ENCODE measurements around the gene KCNQ1.

KCNQ1 gene

DNA sequence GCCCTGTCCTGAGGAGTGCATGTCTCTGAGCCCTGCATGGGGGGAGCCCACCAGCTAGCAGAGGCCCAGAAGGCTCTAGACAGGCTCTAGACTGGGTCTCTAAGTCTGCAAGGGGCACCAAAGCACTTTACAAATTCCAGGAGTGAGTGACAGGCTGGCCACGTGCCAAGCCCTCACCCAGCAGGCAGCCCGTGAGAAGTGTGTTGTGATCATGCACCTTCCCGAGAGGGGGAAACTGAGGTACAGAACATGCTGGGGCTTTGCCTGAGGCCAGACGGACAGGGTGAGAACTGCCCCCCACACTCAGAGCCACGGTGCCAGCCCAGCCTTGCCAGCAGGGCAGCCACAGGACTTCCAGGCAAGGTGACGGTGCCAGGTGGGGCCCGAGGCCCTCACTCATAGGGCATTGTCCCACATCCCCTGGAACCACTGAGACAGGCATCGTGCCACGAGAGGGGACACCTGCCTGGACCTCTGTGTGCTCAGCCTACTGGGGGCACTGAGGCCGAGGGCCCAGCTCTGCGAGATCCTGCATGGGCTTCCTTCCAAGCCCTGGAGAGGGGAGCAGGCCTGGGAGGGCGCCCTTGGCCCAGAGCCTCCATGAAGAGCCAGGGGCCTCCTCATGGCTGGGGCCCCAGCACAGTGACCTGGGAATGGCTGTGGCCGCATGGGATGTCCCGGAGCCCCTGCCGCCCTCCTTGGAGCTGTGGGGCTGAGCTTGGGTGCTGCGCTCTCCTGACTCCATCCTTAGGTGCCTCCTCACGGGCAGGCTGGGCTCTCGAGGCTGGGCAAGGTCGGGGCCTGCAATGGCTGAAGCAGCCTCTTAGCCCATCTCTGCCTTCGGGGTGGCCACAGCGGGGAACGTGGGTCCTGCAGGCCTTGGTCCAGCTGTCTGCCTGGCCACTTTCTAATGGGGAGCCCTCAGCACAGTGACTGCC lies 133.5 kb downstream of the KCNQ1 start:
- no peak for DNase-seq (ENCODE audit: low read depth in 2 of 2)

DNA sequence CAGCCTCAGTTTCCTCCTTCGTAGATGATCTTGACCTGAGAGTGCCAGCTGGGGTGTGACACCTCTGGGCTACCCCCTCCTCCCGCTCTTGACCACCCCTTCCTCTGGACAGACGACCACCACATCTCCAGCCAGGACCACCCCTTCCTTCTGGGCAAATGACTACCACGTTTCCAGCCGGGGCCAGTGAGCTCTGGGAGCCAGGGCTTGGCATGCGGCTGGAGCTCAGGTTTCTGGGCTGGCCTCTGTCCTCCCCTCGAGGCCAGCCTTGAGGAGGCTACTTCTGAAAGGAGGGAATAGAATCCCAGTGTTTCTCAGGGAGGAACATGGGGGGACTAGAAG lies 134.1 kb downstream of the KCNQ1 start:
- DNase-seq (ENCODE audit: low read depth in 2 of 2): no peak

DNA sequence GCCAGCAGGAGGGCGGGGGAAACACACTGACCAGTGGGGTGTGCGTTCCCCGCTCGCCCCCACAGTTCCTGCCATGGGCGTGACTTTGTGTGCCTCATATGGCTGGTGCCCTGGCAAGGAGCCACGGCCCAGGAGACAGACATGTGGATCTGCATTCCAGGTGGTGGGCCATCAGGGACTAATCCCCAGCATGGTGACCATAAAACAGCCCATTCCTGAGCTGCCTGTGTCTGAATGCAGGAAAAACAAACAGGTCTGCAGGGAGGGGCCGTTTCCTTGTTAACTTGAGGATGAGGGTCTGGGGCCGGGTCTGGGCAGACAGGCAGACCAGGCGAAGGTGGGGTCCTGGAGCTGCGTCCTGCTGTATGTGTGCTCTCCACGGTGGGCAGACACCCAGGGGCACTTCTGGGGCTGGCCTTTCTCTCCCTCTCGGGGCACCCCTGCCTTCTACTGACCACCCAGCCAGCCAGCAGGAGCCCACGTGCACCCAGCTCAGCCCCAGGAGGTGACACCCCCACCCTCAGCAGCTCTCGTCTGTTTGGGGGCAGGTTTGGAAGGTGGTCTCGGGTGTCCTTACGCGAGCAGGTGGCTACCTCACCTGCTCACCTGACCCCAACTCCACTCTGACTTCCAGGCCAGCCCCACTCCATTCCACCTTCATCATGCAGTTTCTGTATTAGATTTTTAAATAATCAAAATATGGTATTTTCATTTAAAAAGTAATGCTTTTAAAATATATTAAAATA lies 134.7 kb downstream of the KCNQ1 start:
- no peak for DNase-seq (ENCODE audit: low read depth in 2 of 2)

DNA sequence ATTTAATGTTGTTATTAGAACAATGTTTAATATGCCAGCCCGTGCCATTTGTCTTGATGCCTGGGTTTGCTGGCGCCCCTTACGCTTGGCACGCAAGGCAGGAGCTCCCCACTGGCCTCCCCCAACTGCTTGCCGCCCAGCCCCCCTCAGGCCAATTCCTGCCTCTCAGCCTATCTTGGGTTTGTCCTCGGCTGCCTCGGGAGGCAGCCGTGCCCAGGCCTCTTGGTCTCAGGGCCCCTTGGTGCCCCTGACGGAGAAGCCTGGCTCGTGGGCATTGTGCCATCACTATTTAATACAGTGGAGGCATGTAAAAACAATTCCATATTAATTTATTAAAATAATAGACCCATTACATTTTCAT lies 135.2 kb downstream of the KCNQ1 start:
- DNase-seq (ENCODE audit: low read depth in 2 of 2): no peak

DNA sequence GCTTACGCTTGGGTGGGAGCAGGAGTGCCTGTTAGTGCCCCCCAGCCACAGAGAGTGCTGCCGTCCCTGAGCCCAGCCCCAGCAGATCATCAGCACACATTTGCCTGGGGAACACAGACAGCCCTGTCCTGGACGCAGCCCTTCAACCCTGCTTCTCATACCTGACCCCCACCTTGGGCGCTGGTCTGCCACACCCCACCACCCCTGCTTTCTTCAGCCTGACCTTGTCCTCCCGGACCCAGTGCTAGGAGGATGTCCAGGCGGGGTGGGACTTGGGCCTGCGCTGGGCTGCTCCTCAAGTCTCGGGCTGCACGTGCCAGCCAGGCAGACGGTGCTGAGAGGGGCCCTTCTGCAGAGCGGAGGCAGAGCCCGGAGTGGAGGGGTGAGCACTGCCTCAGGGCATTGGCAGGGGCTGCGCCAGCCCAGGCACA lies 135.8 kb downstream of the KCNQ1 start:
- DNase-seq (ENCODE audit: low read depth in 2 of 2): no peak

DNA sequence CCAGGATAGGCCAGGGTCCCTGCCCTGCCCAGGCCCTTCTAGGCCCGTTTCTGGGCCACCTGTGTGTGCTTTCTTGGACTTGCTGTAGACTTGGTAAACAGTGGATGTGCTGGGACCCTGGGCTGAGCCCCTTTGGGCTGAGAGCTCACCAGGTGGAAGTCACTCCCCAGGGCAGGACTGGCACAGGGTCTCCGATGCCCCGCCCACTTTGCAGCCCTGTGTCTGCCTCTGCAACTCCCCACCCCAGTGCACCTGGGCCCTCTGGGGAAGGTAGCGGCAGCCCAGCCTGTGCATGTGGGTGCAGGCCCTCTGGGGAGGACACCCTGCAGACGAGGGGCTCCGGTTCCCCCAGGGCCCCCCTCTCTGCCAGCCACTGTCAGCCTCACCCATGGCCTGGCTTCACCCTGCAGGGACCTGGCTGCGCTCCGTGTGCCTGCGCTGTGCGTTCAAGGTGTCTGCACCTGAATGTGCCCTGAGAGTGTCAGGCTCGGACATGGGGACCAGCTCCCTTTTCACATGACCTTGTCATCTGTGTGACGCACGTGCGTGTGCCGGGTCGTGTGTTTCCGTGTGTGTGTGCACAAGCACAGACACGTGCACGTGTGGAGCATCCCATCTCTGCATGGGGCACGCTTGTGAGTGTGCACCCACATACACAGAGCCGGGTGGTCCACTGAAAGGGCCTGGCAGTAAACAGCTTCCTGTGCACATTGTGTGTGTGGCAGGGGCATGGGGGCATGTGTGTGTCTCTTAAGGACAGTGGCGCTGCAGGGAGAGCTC lies 136.5 kb downstream of the KCNQ1 start:
- DNase-seq (ENCODE audit: low read depth in 2 of 2): no peak

DNA sequence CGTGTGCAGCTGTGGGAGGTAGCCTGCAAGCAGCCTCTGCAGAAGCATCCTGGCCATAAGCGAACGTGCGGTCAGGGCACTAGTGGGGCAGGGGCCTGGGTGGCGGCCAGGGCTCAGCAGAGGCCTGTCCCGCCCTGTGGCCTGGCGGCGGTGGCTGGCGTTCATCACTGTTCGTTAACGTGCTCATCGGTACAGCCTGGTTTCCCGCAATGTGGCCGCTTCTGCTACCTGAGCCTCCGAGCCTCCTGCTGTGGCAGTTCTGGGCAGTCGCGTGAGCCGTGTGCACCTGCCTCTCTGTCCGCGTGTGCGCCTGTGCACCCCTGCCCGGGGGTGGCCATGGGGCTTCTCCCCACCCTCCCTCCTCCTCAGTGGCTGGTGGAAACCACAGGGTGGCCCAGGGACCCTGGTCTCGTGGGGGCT lies 137.1 kb downstream of the KCNQ1 start:
- no peak for DNase-seq (ENCODE audit: low read depth in 2 of 2)

DNA sequence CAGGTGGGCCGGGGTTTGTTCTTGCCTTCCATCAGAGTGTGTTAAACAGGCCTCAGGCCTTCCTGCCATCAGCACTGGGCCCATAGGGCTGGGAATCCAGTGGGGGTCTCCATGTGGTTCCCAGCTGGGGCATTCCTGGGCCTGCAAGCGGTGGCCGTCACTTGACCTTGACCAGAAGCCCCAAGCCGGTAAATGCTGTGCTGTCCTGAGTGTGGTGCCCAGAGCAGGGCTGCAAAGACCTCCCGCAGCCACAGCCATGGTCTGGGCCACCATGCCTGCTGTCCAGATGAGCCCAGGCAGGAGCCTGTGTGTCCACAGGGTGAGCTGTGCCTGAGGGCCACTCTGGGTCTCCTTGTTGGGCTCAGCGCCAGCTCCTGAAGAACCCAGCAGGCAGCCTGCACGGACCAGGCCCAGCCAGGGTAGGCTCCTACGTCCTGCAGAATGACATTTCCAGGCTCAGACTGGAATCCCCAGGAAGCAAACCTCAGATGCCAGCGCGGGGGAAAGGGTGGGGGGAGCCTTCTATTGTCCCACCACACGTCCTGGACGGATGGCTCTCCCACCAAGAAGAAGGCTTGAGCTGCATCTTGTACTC lies 137.6 kb downstream of the KCNQ1 start:
- DNase-seq (ENCODE audit: low read depth in 2 of 2): no peak

DNA sequence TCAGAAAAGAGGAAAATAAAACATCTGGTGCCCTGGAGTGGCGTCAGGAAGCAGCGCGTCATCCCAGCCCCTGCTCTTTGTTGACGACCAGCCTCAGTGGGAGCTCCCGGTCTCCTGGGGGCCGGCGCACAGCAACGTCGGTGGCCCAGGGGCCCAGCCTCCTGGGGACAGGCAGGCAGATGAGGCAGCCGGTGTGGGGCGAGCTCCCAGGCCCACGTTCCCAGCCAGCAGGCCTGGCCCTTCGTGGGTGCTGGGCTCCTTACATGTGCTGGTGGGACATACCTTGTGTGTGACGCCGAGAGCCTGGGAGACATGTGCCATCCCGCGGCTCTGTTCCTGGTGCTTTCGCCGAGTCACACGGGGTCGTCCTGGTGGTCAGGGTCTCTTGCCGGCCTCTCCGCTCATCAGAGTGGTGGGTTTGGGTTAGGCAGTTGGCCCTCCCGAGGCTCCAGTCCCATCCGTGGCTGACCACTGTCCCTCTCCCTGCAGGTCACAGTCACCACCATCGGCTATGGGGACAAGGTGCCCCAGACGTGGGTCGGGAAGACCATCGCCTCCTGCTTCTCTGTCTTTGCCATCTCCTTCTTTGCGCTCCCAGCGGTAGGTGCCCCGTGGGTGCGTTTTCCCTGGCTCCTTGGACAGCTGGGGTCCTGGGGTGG lies 138.3 kb downstream of the KCNQ1 start:
- no peak for DNase-seq (ENCODE audit: low read depth in 2 of 2)

DNA sequence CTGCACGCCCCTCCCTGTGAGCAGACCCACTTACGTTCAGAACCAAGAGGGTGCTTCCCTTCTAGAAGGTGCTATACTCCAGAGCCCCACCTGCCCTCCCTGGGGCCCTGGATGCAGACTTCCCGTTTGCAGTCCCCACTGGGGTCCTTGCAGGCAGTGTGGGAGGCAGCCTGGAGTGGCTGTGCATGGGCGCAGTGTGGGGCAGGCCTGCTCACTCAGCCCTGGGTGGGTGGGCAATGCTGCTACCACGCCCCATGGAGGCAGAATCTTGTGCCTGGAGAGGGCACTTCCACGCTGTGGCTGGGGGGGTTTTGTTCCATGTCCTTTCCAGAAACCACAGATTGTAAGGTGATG lies 138.8 kb downstream of the KCNQ1 start:
- DNase-seq (ENCODE audit: low read depth in 2 of 2): no peak

DNA sequence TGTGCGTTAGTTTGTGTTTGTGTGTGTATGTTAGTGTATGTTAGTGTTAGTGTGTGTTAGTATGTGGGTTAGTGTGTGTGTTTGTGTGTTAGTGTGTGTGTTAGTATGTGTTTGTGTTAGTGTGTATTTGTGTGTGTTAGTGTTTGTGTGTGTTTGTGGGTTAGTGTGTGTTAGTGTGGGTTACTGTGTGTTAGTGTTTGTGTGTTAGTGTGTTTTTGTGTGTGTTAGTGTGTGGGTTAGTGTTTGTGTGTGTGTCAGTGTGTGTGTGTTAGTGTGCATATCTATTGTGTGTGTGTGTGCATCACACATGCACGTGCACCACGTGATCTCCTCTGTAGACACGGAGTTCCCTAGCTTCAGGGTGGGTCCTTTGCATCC lies 139.6 kb downstream of the KCNQ1 start:
- DNase-seq (ENCODE audit: low read depth in 2 of 2): no peak

DNA sequence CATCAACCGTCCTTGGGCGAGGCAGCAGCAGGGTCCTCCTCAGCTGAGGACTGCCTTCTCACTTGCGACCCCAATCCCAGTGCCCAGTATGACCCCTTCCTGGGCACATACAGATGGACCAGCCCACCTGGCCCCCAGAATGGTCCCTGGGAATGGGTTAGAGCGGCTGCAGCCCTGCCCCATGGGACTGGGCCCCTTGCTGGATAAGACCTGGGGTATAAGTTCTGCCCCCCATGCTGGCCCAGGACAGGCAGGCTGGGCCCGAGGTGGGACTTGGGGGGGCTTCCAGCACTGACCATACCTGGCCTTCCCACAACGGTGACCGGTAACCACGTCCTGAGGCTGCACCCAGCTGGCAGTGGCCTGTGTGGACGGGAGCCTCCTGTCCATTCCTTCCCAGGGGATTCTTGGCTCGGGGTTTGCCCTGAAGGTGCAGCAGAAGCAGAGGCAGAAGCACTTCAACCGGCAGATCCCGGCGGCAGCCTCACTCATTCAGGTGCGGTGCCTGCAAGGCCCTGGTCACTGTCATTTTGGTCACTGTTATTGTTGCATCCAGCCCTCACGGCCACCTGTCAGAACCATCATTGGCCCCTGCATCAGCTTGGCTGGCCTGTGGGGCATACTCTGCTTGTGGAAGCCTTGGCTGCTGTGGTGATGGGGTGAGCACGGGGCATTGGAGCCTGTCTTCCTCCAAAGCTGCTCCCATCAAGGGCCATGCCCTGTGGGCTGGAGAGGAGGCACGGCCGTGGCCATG lies 140.2 kb downstream of the KCNQ1 start:
- no peak for DNase-seq (ENCODE audit: low read depth in 2 of 2)

DNA sequence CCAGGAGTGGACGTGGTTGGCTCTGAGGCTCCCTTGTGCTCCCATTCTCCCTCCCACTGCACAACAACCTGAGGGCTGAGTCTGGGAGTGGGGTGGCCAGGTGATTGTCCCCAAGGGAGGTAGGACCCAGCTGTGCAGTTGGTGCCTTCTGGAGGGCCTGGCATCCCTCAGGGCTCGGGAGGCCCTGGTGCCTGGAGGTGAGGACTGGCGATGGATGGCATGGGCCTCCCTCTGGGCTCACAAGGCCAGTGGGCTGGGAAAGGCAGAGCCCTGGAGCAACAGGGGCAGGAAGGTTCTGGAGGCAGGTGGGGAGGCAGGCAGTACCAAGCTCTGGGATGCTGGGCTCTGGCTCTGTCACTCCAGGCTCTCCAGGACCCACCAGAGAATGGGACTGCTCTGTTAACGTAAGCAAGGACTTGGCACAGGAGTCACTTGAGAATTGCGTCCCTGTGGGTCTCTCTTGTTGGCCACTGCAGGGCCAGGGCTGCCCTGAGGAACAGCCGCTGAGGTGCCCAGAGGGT lies 140.8 kb downstream of the KCNQ1 start:
- DNase-seq (ENCODE audit: low read depth in 2 of 2): no peak

DNA sequence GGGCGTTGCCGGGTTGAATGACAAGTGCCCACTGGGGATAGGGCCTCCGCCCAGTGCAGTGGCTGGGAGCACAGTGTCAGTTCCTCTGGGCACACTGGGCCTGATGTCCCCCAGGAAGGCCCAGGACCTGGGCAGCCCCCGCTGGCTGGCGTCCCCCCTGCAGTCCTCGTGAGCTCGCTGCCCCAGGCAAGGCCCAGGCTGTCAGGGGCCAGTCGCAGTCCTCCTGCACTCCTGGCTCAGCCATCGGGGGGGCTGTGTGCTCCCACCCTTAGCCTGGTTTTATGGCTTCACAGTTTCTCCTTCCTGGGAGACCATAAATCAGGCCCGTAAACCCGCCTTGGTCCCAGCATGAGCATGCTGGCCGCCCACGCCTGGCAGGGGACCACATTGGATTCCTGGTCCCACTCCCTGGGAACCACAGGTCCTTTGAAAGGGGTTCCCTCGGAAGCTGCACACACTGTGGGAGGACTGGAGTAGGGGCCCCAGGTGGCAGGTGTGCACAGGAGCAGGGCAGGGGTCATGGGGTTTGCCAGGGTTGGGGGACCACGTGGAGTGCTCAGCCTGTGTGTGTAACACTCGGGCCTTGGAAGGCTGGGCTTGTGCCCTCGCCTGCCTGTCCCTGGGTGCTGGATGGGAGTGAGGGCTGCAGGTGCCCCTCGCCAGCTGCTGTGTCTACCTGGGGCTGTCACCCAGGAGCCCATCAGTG lies 141.4 kb downstream of the KCNQ1 start:
- DNase-seq (ENCODE audit: low read depth in 2 of 2): no peak

DNA sequence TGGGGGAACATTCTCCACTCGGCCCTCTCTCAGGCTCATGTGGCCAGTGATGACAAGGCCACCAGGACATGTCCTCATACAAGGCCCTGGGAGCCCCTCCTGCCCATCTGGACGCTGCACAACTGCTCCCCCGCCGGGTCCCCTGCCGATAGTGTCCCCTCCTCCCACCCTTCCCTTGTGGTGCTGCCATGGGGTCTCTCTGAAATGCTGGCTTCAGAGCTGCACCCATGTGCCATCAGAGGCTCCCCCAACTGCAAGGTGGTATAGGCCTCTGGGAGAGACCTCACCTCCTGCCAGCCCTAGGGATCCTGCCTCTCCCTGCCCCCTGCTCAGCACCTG lies 142.0 kb downstream of the KCNQ1 start:
- DNase-seq (ENCODE audit: low read depth in 2 of 2): no peak

DNA sequence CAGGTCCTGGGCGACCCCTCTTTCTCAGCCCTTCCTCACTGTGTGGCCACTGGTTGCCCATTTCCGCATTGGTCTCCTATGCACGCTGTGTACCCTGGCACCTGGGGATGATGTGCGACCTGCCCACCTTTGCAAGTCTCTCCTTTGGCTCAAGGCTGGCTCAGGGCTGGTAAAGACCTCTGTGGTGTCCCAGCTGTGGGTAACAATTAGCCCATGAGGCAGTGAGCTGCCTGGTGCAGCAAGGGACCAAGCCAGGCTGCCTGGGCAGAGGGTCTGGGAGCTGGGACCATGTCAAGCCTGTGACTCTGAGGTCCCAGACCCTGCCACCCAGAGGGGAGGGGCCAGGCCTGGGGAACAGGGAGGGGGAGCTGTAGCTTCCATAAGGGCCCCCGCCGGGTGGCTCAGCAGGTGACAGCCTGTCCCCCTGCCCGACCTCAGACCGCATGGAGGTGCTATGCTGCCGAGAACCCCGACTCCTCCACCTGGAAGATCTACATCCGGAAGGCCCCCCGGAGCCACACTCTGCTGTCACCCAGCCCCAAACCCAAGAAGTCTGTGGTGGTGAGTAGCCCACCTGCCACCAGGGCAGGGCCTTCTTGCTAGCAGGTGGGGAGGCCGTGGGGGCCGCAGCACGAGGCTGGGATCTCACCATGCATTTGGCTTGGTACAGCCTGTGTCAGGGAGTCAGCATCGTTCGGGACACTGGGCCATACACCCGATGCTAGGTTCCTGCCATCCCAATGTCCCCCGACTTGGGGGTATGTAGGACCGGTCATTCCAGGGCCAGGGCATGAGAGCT lies 142.5 kb downstream of the KCNQ1 start:
- DNase-seq (ENCODE audit: low read depth in 2 of 2): no peak

DNA sequence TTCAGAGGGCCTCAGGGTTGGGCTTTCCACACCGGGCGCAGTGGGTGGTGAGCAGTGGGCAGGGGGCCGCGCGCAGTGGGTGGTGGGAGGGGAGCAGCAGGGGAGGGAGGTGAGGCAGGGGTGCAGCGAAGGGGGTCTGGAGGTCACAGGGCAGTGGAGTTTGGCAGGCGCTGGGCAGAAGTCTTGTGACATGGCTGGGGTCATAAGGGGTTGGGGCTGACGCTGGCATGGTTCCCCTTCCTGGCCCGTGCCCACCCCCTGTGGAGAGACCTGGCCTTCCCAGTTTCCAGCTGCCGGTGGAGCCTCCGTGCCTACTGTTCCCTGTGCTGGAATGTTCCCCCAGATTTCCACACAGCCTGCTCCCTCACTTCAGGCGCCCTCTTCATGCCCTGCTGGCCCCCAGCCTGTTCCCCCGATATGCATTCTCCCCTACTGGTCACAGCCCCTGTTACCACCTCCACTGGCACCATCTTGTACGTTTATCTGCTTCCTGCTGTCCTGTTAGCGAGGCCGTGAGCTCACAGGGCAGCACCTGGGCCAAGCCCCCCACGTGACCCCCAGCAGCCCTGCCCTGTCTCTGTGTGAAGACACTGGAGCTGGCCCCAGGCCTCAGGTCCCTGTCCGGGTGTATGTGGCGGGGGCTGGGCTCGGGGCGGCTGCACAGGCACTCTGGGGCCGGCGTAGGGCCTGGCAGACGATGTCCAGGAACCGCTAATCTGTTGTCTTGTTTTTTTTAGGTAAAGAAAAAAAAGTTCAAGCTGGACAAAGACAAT lies 143.4 kb downstream of the KCNQ1 start:
- DNase-seq (ENCODE audit: low read depth in 2 of 2): no peak

DNA sequence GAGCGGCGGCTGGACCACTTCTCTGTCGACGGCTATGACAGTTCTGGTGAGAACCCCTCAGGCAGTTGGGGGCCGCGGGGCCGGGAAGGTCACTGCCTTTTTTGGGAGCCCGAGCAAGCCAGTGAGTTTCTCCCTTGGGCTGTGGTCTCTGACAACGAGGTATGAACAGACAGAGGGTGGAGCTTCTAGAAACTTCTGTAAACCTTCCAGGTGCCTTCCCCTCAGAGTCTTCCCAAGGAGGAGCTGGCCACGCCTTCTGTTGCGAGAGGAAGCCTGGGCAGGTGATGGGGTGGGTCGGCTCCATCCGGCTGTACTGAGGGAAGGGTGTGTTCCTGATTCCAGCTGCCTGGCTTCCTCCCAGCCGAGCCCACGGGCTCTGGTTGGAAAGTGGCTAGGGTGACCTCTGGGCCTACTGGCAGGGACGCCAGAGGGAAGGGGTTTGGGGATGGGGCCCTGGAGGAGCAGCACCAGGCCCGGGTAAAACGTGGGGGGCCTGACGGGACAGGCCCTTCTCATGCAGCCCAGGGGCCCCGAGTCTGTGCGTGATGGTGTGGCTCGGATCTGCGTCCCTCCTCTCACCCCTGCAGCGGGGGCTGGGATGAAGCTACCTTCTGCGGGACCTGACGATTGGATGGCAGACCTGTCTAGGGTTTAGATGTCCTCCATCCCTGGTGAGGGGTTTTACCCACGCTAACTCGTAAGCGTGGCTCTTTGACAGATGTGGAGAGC lies 144.2 kb downstream of the KCNQ1 start:
- DNase-seq (ENCODE audit: low read depth in 2 of 2): no peak

Data from stimulated activated CD8-positive, alpha-beta memory T cell treated with anti-CD3 and anti-CD28 coated beads, Interleukin-7, amount 100 ng/mL, for 1 hour (primary cell).